GM06990 (cell line): ENCODE measurements around the gene ZNF205.

Experiments used
- DNase-seq: peaks from one replicate; pipeline ENCODE4 v3.0.0-alpha.2; 2011; ENCODE audit not compliant: insufficient read length; ENCODE audit errors: extremely low read depth
- H3K27me3 ChIP-seq: replicated peaks from 2 replicates; pipeline ENCODE4 v1.6.0; 2011; ENCODE audit warnings: low read length; ENCODE audit not compliant: control insufficient read depth, insufficient read depth
- H3K36me3 ChIP-seq: 2 replicates; pipeline ENCODE4 v1.5.1; 2011; ENCODE audit warnings: low read length; ENCODE audit not compliant: control insufficient read depth, insufficient read depth
- H3K4me3 ChIP-seq: replicated peaks from 2 replicates; pipeline ENCODE4 v1.5.1; 2011; ENCODE audit warnings: low read depth, mild to moderate bottlenecking, control low read depth, low read length
- TF ChIP-seq, protein P1 (sequence below): IDR thresholded peaks from 2 replicates; pipeline ENCODE4 v1.5.1; 2011; ENCODE audit warnings: low read length, control low read depth, mild to moderate bottlenecking, inconsistent platforms; ENCODE audit not compliant: insufficient read depth, poor library complexity, severe bottlenecking

Gene ZNF205

DNA sequence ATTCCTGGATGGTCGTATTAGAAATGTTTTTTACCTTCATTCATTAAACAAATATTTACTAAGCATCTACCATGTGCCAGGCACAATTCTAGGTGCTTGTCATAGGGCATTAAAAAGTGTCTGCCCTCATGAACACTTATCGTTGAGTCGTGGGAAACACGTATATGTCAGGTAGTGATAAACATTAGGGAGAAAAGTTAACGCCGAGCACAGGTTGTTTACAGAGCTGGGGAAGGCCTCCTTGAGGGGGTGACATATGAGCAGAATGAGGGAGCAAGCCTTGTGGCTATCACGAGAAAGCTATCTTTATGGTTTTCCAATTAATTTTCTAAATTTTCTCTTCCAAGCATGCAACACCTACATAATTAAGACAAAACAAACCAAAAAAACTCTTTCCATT lies 21.5 kb downstream of the ZNF205 start:
- H3K36me3 ChIP-seq, result peaks cover 4% of the 10 kb centered on the region
- TF ChIP-seq, protein P1, sequence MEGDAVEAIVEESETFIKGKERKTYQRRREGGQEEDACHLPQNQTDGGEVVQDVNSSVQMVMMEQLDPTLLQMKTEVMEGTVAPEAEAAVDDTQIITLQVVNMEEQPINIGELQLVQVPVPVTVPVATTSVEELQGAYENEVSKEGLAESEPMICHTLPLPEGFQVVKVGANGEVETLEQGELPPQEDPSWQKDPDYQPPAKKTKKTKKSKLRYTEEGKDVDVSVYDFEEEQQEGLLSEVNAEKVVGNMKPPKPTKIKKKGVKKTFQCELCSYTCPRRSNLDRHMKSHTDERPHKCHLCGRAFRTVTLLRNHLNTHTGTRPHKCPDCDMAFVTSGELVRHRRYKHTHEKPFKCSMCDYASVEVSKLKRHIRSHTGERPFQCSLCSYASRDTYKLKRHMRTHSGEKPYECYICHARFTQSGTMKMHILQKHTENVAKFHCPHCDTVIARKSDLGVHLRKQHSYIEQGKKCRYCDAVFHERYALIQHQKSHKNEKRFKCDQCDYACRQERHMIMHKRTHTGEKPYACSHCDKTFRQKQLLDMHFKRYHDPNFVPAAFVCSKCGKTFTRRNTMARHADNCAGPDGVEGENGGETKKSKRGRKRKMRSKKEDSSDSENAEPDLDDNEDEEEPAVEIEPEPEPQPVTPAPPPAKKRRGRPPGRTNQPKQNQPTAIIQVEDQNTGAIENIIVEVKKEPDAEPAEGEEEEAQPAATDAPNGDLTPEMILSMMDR, result no peak
- H3K4me3 ChIP-seq, result peak overlapping the region; percentile 100
- DNase-seq, result no peak
- H3K27me3 ChIP-seq, result no peaks in the 10 kb centered on the region

DNA sequence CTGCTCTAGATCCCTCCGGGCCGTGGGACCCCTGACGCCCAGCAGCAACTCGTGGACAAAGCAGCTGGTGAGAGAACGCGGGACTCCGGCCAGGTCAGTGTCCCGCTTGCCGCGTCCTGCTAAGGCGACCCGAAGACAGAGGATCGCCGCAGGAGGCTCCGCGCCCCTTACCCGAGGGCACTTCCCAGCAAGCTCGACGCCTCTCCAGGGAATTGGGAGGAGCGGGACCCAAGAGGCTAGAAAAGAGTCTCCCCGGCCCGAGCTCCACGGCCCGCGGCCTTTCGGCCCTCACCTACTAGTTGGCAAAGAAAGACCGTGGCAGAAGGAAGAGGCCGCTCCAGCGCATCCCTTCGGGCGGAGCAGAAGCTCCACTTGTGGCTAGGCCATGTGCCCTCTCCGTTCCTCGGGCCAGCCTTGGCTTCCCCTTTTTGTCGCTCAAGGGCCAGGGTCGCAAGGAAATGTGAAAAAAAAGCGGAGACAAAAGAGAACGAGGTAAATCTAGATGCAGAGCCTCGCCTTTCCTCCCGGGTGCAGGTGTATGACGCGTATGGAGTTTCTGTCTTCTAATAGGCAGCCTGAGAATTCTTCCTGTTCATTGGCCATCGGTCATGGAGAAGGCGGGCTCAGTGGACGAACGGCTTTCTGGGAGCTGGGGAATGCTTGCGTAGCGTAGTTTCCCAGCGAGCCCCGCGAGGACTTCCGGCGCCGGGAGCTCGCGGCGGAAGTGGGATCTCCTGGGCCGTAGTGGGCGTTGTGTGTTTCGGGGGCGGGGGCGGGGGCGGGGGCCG lies 22.1 kb downstream of the ZNF205 start, which contains the start of gene ZNF213:
Gene ZNF213, plus strand, starts transcription at position 692 of the 788 bp plus-strand sequence. CDS start 2,252 bp downstream, outside the sequence.
- Histone ChIP-seq H3K4me3 (peak within 1 kb of the TSS; percentile 100), H3K27me3 (no peaks in the 10 kb centered on the region)
- TF ChIP-seq, protein P1, result no peak

DNA sequence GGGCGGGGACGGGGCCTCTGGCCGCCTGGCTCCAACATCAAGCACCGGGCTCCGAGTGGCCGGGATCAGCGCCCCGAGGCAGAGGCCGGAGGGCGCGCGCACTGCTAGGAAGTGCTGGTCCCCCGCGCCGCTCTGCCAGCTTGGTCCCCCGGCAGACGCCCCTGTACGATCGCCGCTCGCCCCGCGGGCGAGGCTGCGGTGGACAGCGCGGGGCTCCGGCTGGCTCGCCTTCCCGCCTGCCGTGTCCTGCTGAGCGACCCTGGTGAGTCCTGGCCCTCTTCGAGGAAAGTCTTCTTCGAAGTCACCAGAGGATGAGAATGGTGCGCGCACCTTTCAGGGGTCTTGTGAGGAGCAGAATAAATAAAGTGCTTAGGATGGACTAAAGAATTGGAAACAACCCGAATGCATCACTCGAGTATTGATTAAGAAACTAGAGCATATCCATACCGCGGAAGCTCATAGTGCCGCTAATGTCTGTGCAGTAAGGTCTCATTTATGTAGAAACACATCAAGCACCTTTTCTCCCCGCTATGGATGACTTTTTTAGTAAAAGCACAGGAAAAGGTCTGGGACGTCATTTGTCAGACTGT lies 22.8 kb downstream of the ZNF205 start:
- DNase-seq, result no peak

More for the DNA sequence above, 22.1 kb downstream of the ZNF205 start, which contains the start of gene ZNF213:
- H3K36me3 ChIP-seq, result peaks cover 4% of the 10 kb centered on the region
- peak; percentile 93 for DNase-seq

DNA sequence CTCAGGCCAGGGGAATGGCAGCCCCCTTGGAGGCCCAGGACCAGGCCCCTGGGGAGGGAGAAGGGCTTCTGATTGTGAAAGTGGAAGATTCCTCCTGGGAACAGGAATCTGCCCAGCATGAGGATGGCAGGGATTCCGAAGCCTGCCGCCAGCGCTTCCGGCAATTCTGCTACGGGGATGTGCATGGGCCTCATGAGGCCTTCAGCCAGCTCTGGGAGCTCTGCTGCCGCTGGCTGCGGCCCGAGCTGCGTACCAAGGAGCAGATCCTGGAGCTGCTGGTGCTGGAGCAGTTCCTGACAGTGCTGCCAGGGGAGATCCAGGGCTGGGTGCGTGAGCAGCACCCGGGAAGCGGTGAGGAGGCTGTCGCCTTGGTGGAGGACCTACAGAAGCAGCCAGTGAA lies 24.9 kb downstream of the ZNF205 start:
- Histone ChIP-seq H3K36me3 (no peaks in the 10 kb centered on the region; the same call in none of the 2 replicates), H3K4me3 (no peak overlapping the region), H3K27me3 (no peaks in the 10 kb centered on the region)
- TF ChIP-seq, protein P1, result no peak
- no peak for DNase-seq

More for the DNA sequence above, 22.8 kb downstream of the ZNF205 start:
- TF ChIP-seq, protein P1, result no peak
- Histone ChIP-seq H3K4me3 (peak overlapping the region; percentile 92), H3K27me3 (no peaks in the 10 kb centered on the region), H3K36me3 (peaks cover 4% of the 10 kb centered on the region)

DNA sequence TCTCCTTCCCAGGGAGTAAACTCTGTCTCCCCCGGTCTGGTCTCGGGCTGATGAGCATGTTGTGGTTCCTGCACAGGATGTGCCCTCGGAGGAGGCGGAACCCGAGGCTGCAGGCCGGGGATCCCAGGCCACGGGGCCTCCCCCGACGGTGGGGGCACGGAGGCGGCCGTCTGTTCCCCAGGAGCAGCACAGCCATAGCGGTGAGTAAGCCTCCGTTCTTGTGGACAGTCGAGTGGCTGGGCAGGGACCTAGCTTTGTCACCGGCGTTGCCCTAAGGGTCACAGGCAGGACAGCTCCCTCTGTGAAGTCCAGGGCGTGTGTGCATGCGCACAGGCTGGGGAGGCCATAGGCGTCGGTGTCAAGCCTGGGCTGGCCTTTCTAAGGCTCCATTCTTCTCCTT lies 26.0 kb downstream of the ZNF205 start:
- TF ChIP-seq, protein P1, result no peak
- H3K36me3 ChIP-seq, result no peaks in the 10 kb centered on the region; the same call in none of the 2 replicates
- H3K4me3 ChIP-seq, result no peak overlapping the region
- DNase-seq, result no peak
- no peaks in the 10 kb centered on the region for H3K27me3 ChIP-seq
